K562 (cell line): ENCODE data around the gene LILRB3. TPM values are rescaled to one million over a fixed set of nuclear protein-coding genes. Genes with fewer than 3 reads are reported as not detected.

Experiments used
- ATAC-seq: fragments of 200-7000 bp; cut with Tn5 transposase; 3 replicates; pipeline ENCODE4 v1.9.1; 2020; ENCODE audit warnings: moderate library complexity
- BruUV-seq: library from RNA; stranded (reverse); fragments of 400-500 nt; replicated peaks from 2 replicates; lab custom pipeline; 2021; lab: Mats Ljungman, UMichigan
- CTCF ChIA-PET: fragments of 300-600 bp; formaldehyde crosslinking; extraction: SDS; loops from one replicate; lab custom pipeline; 2021; ENCODE audit warnings: low intra/inter-chr PET ratio; lab: Yijun Ruan, JAX
- POLR2A ChIA-PET: fragments of 300-600, 350-650 bp; sonication (Branson Sonifier 250); formaldehyde crosslinking; extraction: SDS; loops from one replicate; lab custom pipeline; 2021; ENCODE audit warnings: antibody characterized with exemption, inconsistent platforms; lab: Yijun Ruan, JAX
- DNase-seq, 4 experiments: peaks; one replicate each; pipeline versions ENCODE4 v3.0.0 to v3.0.0-alpha.2; 2011 to 2018; ENCODE audit warnings: low spot score in 3 of 4, mixed read lengths in 3 of 4; ENCODE audit errors: extremely low read depth in 1 of 4
- FAIRE-seq: peaks from 2 replicates; lab custom pipeline; 2011; peaks lifted over from hg19 to GRCh38; lab: Jason Lieb, UNC
- H2AFZ ChIP-seq: 2 replicates; pipeline ENCODE4 v1.6.0; 2011; ENCODE audit warnings: low read depth, low read length, control low read depth, inconsistent platforms
- H3K27ac ChIP-seq: fragments of 200-600 bp; 3 replicates; pipeline ENCODE4 v1.8.0; 2011; ENCODE audit warnings: low read depth, mild to moderate bottlenecking, control low read depth, inconsistent platforms, low read length, moderate library complexity, mixed read lengths; ENCODE audit errors: extremely low read depth
- H3K27me3 ChIP-seq, 2 experiments: fragments of 300-600 bp in 1 of 2; 2 replicates in 1 of 2; 3 replicates in 1 of 2; pipeline versions ENCODE4 v1.6.0 to v1.8.0; 2011; ENCODE audit warnings: inconsistent platforms in 2 of 2, low read length in 2 of 2, mild to moderate bottlenecking in 1 of 2, mixed read lengths in 1 of 2, moderate library complexity in 1 of 2; ENCODE audit not compliant: control insufficient read depth in 2 of 2, insufficient read depth in 2 of 2
- H3K36me3 ChIP-seq: fragments of 300-600 bp; 3 replicates; pipeline ENCODE4 v1.8.0; 2011; ENCODE audit warnings: mild to moderate bottlenecking, low read length, inconsistent platforms; ENCODE audit not compliant: control insufficient read depth, insufficient read depth
- H3K4me1 ChIP-seq, 2 experiments: fragments of 200-600 bp in 1 of 2; replicated peaks in 1 of 2; 2 replicates in 1 of 2; 3 replicates in 1 of 2; pipeline versions ENCODE4 v1.5.1 to v1.8.0; 2011; ENCODE audit warnings: inconsistent platforms in 2 of 2, low read length in 2 of 2, mild to moderate bottlenecking in 1 of 2, mixed read lengths in 1 of 2, moderate library complexity in 1 of 2; ENCODE audit not compliant: control insufficient read depth in 2 of 2, insufficient read depth in 2 of 2
- H3K4me2 ChIP-seq: 2 replicates; pipeline ENCODE4 v1.6.1; 2011; ENCODE audit warnings: low read length, control low read depth, inconsistent platforms, mixed read lengths; ENCODE audit not compliant: insufficient read depth
- H3K4me3 ChIP-seq: fragments of 200-600 bp; sonication (generic), shearing (Covaris generic); 2 replicates; pipeline ENCODE4 v1.5.1; 2016; ENCODE audit warnings: control low read depth, inconsistent platforms
- H3K79me2 ChIP-seq: fragments of 200-600 bp; 3 replicates; pipeline ENCODE4 v1.8.0; 2011; ENCODE audit warnings: low read length, inconsistent platforms; ENCODE audit not compliant: control insufficient read depth, insufficient read depth
- H3K9ac ChIP-seq, 2 experiments: 2 replicates each; pipeline versions ENCODE4 v1.6.0 to v1.6.1; 2011; ENCODE audit warnings: low read depth in 2 of 2, low read length in 2 of 2, control low read depth in 1 of 2, inconsistent platforms in 1 of 2, mild to moderate bottlenecking in 1 of 2, mixed read lengths in 1 of 2; ENCODE audit not compliant: insufficient read depth in 1 of 2
- H3K9me1 ChIP-seq: one replicate; pipeline ENCODE4 v1.6.0; 2011; ENCODE audit warnings: inconsistent platforms, mild to moderate bottlenecking, low read length, moderate library complexity; ENCODE audit not compliant: control insufficient read depth, insufficient read depth
- H3K9me3 ChIP-seq: replicated peaks from 2 replicates; pipeline ENCODE4 v1.5.1; 2011; ENCODE audit warnings: low read depth, low read length, inconsistent platforms; ENCODE audit not compliant: control insufficient read depth, insufficient read depth
- H4K20me1 ChIP-seq: replicated peaks from 2 replicates; pipeline ENCODE4 v1.6.1; 2011; ENCODE audit warnings: low read length, inconsistent platforms, mixed read lengths; ENCODE audit not compliant: control insufficient read depth, insufficient read depth
- FIP1L1 ChIP-seq: fragments of 200-400 bp; formaldehyde crosslinking; IDR thresholded peaks from 2 replicates; pipeline ENCODE4 v1.6.1; 2018; ENCODE audit warnings: mild to moderate bottlenecking, low read depth, low read length; ENCODE audit not compliant: poor library complexity, severe bottlenecking
- ZFP1 ChIP-seq: fragments of 450-650 bp; formaldehyde crosslinking; IDR thresholded peaks from 2 replicates; pipeline ENCODE4 v1.4.0; 2020; ENCODE audit warnings: mild to moderate bottlenecking, mixed read lengths
- ZNF175 ChIP-seq: fragments of 200-800 bp; sonication (Bioruptor generic); IDR thresholded peaks from 2 replicates; pipeline ENCODE4 v1.6.1; 2016; ENCODE audit warnings: low read depth, mild to moderate bottlenecking, missing genetic modification characterization, missing compliant biosample characterization
- WGBS: fragments of 100-300 bp; shearing (Covaris generic); methylation state at CpG from one replicate; pipeline ENCODE4 v1.1.6; 2016; ENCODE audit warnings: low coverage, mixed read lengths; ENCODE audit not compliant: insufficient coverage; ENCODE audit errors: missing lambda C conversion rate; 5-methylcytosine and 5-hydroxymethylcytosine counted together
- in situ Hi-C: fragments of 300-500 bp; cut with MboI; formaldehyde crosslinking; loops from 4 replicates; pipeline ENCODE4 v1.15.0; 2018; ENCODE audit warnings: inconsistent platforms, mixed read lengths
- intact Hi-C: fragments of 100-400 bp; cut with micrococcal nuclease; formaldehyde crosslinking; loops from 2 replicates; pipeline ENCODE4 v1.14.2; 2022
- polyA plus RNA-seq, 8 experiments: library from polyadenylated mRNA; depleted of rRNA in 4 of 8; stranded (reverse) in 5 of 8; unstranded in 3 of 8; fragments of >200 nt; fragmentation: Nextera tagmentation in 2 of 8; fragmentation: Illumina TruSeq in 1 of 8; extraction: Ambion mirVana in 2 of 8; extraction: Trizol in 1 of 8; gene quantifications; 2 replicates each; pipeline versions ENCODE4 v1.2.1 to v1.2.3, GENCODE V29; 2011 to 2014; ENCODE audit warnings: inconsistent platforms in 1 of 8, missing spikeins in 1 of 8
- total RNA-seq, 7 experiments: library from RNA; depleted of rRNA in 6 of 7; stranded (reverse); fragments of >200 nt in 6 of 7; fragmentation: Illumina TruSeq in 2 of 7; extraction: Trizol in 2 of 7; gene quantifications; 2 replicates each; pipeline versions ENCODE4 v1.2.1 to v1.2.3, GENCODE V29; 2011 to 2021; ENCODE audit warnings: low replicate concordance in 1 of 7
- TF ChIP-seq, protein P1 (sequence below): fragments of 450-650 bp; formaldehyde crosslinking; IDR thresholded peaks from 2 replicates; pipeline ENCODE4 v1.4.0; 2022; ENCODE audit warnings: missing genetic modification characterization

Gene LILRB3
- total and polyA plus RNA-seq, 9 of the 15 experiments (the other 6 are each of a cell fraction or from before 2014, with no cell fraction given): 0.01 to 0.09 TPM; not detected in 7

DNA sequence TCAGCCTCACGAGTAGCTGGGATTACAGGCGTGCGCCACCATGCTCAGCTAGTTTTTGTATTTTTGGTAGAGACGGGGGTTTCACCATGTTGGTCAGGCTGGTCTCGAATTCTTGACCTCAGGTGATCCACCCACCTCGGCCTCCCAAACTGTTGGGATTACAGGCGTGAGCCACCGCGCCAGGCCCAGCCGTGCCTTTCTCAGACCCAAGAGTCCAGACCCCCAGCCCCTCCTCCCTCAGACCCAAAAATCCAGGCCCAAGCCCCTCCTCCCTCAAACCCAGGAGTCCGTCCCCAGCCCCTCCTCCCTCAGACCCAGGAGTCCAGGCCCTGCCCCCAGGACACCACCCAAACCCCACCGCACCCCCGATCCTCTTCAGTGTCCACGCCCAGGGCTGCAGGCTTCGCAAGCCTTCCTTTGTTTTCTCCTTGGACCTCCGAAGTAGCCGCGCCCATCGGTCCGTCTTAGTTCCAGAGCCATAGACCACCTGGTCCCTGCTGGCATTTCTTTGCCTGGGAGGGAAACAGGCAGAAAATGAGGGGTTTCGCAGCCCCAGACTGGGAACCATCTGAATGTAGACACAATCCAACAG lies 53.6 kb downstream of the LILRB3 start:
- 76% methylated on average over 17 of the region's 21 CpGs for WGBS
- Histone ChIP-seq H3K4me3 (no peak overlapping the region), H3K27me3 (no peaks in the 10 kb centered on the region), H3K4me2 (no peak overlapping the region), H3K9me1 (no peaks in the 10 kb centered on the region), H3K9ac (0 out of 4 replicates have a peak overlapping the region, but pooled peaks of 1 of the 2 experiments have one; percentile 17), H3K9me3 (no peaks in the 10 kb centered on the region), H4K20me1 (0 out of 2 replicates have a peak, but pooled peaks cover 10% of the 10 kb centered on the region), H3K27ac (no peak overlapping the region), H2AFZ (no peak overlapping the region), H3K36me3 (no peaks in the 10 kb centered on the region), H3K4me1 (peaks cover 2 to 52% of the 10 kb centered on the region in 2 experiments; a peak in 2 of 5 replicates), H3K79me2 (no peaks in the 10 kb centered on the region)
- CTCF ChIA-PET: interaction anchor here (0.7 to 5.9 kb wide), 4 partner anchors 62 to 100 kb away, joined by 3 to 37 read pairs (median 5); no protein-coding TSS in a partner anchor
- intact Hi-C loops: loop anchor here (2.0 kb wide), 1 partner anchor 62 kb away; no protein-coding TSS in a partner anchor
- ATAC-seq (no peak), FAIRE-seq (no peak), DNase-seq (no peak)
- TF ChIP-seq ZFP1 (no peak), ZNF175 (no peak), FIP1L1 (no peak)
- TF ChIP-seq, protein P1, sequence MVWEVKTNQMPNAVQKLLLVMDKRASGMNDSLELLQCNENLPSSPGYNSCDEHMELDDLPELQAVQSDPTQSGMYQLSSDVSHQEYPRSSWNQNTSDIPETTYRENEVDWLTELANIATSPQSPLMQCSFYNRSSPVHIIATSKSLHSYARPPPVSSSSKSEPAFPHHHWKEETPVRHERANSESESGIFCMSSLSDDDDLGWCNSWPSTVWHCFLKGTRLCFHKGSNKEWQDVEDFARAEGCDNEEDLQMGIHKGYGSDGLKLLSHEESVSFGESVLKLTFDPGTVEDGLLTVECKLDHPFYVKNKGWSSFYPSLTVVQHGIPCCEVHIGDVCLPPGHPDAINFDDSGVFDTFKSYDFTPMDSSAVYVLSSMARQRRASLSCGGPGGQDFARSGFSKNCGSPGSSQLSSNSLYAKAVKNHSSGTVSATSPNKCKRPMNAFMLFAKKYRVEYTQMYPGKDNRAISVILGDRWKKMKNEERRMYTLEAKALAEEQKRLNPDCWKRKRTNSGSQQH (CRISPR knock-in tag): no peak
- POLR2A ChIA-PET: no interaction called here
- no TSS peak for BruUV-seq
- in situ Hi-C loops: no loop called here
